GM10847 (cell line): ENCODE results near the gene ASB1.

Experiments
- POLR2A ChIP-seq: IDR thresholded peaks from 2 replicates; pipeline ENCODE4 v1.6.1; 2011; ENCODE audit not compliant: insufficient read length; ENCODE audit errors: extremely low read depth

Gene ASB1

DNA sequence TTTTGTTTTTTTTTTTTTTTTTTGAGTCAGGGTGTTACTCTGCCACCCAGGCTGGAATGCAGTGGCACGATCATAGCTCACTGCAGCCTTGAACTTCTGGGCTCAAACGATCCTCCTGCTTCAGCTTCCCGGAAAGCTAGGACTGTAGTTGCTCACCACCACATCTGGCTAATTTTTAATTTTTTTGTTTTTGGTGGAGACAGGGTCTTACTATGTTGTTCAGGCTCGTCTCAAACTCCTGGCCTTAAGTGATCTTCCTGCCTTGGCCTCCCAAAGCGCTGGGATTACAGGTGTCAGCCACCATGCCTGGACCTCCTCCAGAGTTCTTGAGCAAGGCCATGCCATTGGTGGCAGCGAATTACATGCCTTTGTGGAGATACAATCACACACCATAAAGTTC, 35.2 kb downstream of the ASB1 start:
- no peak for TF ChIP-seq POLR2A

DNA sequence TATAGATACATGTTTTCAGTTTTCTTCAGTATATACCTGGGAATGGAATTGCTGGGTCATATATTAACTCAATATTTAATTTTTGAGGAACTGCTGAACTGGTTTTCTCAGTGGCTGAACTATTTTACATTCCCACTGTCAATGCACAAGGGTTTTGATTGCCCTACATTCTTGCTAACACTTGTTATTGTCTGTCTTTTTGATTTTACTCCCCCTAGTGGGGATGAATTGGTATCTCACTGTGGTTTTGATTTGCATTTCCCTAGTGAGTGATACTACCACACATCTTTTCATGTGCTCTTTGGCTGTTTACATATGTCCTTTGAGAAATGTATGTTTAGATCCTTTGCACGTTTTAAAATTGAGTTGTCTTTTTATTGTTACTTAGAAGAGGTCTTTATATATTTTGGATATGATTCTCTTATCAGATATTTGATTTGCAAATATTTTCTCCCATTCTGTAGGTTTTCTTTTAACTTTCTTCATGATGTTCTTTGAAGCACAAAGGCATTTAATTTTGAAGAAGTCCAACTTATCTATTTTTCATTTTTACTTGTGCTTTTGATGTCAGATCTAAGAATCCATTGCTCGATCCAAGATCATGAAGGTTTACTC, 36.2 kb downstream of the ASB1 start:
- TF ChIP-seq POLR2A = no peak

DNA sequence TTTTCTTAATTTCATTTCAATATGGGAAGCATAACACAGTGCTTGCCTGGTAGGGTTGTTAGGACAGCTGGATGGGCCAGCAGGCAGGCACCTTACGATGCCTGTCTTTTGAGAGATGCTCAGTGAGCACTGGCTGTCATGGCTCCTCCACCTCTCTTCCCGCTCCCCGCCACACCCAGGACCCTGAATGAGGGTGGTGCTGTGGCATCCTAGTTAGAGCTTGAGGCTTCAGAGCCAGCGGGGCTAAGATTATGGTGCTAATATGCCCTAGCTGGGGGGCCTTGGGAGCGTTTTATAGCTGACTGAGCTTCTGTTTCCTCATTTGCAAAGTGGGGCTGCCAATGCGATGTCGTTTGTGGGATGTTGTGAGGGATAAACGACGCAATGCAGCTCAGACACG, 37.7 kb downstream of the ASB1 start:
- TF ChIP-seq POLR2A = no peak

DNA sequence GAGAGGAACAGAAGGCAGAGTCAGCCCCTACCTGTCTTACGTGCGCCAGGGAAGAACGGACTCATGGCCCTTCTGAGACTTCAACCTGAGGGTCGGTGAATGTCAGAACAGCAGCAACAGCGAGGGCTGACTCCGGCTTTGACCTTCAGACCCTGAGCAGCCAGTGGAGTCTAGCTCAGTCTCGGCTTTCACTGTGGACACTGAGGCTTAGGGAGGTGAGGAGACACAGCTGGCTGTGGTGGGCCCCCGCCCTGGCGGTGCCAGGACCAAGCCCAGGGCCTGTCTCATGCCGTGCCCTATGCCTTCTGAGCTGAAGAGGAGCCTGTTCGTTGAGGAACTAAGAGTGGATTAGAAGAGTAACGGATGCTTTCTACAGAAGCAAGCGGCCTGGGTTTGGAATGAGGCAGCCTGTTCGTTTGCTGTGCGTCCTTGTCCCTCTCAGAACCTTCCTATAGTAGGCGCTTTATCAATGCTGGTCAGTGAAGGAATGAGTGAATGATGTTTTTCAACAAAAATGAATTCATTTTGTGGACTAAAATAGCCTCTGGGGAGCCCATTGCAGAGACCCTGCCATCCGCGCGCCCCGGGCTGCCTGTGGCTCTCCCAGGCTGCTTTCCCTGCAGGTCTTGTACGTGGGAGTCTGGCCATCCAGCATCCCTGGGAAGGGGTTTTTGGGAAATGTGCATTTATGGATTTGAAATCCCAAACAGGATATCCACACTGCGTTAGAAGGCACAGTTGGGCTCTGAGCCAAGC, 38.9 kb downstream of the ASB1 start:
- TF ChIP-seq POLR2A = no peak

DNA sequence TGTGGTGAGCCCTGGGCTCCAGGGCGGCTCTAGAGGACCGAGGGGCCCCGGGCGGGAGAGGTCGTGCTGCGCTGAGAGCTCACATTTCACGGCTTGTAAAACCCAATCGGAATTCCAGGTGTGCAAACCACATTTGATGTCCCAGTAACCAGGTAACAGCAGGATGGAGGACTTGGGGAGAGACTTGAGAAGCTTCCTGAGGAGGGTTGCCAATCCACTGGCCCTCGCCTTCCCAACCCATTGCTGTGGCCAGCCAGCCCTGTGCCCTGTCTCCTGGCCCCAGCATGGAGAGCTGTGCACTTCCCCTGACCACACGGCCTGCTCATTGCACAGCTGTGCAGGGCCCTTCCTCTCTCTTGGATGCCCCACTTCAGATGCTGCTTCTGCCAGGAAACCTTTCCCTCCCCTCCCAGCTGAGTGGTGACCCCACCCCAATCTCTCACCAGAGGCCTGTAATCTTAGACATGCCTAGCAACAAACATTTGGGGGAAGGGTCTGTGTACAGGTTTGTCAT, 39.6 kb downstream of the ASB1 start:
- TF ChIP-seq POLR2A = no peak

DNA sequence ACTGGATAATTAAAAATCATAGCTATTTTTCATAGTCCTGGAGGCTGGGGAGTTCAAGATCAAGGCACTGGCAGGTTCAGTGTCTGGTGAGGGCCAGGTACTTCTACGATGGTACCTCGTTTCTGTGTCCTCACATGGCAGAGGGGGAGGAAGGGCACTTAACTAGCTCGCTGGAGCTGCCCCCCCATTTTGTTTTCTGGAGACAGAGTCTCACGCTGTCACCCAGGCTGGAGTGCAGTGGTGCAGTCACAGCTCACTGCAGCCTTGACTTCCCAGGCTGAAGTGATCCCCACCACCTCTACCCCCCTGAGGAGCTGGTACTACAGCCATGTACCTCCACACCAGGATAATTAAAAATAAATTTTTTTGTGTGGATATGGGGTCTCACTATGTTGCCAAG, 40.3 kb downstream of the ASB1 start:
- TF ChIP-seq POLR2A = no peak

DNA sequence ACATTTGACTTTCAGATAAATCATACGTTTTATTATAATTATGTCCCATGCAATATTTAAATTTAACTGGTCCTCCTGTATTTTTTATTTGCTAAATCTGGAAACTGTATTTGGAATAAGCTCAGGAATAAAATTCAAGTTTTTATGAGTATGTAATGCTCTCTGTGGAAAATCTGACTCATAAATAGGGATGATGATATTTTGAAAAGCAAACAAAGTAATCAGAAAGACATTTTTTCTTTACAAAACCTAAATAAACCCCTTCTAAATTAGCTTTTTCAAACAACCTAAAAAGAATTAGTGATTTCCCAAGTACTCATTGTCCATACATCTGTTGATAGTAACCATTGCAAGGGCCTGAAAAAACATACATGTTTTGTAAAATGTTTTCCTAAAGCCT, 41.1 kb downstream of the ASB1 start:
- no peak for TF ChIP-seq POLR2A

DNA sequence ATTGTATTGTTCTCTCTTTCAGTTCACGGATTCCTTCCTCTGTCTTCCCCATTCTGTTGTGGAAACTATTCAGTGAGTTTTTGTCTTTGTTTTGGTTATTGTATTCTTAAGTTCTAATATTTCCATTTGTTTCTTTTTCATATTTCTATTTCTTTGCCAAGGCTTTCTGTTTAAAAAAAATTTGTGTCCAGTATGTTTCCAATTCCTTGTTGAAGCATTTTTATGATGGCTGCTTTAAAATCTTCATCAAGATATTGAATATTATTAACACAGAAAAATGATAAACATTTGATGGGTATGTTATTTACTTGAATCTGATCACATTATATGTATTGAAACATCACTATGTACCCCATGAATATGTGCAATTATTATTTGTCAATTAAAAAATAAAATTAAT, 42.4 kb downstream of the ASB1 start:
- TF ChIP-seq POLR2A = no peak

DNA sequence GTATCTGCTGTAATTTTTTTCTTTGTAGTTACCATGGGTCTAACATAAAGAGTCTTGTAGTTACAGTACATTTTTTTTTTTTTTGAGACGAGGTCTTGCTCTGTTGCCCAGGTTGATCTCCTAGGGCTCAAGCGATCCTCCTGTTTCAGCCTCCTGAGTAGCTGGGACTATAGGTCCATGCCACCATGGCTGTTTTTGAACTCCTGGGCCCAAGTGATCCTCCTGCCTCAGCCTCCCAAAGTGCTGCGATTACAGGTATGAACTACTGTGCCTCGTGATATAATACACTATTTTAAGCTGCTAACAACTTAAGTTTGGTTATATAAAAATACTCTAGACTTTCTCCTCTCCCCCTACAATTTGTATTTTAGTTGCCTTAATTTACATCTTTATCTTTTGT, 46.3 kb downstream of the ASB1 start:
- TF ChIP-seq POLR2A = no peak

DNA sequence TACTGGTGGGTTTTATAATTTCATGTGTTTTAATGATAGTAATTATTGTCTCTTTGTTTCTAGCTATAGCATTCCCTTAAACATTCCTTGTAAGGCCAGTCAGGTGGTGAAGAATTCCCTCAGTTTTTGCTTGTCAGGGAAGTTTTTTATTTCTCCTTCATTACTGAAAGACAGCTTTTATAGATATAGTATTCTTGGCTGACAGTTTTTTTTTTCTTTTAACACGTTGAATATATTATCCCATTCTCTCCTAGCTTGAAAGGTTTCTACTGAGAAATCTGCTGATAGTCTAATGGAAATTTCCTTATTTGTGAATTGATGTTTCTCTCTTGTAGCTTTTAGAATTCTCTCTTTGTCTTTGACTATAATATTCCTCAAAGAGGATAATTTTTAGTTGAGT, 46.8 kb downstream of the ASB1 start:
- no peak for TF ChIP-seq POLR2A

DNA sequence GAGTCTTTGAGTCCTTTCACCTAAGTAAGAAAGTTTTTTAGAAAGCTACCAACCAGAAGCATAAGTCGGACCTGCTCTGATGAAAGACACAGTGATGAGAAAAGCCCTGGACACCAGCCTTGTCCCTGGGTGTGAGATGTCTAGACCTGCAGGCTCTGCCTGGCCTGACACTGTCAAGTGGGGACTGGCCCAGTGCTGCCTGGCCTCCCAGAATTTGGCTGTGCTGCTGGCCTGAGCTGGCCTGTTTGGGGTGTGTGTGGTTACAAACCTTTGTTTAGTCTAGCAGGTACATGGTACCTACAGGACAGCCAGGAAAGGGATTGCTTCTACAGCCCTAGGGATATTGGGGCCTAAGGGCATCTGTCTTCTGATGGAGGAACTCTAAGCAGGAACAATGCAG, 48.3 kb downstream of the ASB1 start:
- TF ChIP-seq POLR2A = no peak

DNA sequence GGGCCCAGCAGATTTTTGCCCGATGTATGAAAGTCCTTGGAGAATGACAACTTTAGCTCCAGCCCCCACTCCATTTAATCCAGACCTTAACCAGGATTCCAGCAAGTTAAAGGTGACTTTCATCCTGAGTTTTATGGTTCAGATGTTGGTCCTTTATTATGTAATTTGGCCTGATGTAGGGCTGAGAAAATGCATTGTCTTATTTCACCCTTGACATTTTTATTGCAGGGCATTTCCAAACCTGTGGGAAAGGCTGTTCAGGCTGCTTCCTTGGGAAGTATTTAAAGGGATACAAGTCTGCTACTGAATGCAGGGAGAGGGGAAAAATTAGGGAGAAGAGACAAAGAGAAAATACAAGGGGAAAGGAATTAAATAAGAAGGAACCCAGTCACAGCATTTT, 48.8 kb downstream of the ASB1 start:
- no peak for TF ChIP-seq POLR2A

DNA sequence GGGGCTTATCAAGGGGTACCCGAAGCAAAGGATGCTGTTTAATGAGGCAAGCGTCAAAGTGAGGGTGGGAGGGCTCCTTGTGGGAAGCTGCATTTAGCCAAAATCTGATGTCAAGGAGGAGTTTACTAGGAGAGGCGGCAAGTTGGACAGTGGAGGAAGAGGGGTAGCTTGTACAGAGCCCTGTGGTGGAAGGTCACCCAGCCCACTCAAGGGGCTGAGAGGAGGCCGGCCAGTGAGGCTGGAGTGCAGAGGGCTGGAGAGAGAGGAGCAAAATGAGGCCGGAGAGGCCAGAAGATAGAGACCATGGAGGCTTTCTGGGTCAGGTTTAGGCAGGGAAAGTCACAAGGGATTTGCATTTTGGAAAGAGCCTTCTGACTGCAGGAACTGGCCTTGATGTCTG, 49.5 kb downstream of the ASB1 start:
- no peak for TF ChIP-seq POLR2A

DNA sequence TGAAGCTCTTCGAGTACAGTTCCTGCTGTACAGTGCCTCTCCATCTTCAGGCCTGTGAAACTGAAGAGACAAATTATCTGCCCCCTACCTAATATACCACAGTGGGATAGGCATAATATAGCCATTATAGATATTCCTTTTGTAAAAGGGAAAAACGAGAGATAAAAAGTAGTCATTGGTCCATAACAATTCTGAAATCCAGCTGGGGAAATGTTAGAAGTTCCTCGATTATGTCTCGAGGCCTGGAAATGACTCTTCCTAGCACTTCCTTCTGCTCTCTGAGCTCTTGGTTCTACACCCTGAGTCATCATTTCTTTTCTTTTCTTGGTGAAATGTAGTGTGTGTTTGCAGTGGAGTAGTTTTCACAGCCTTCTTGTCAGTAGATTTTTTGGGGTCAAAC, 51.5 kb downstream of the ASB1 start:
- TF ChIP-seq POLR2A = no peak

DNA sequence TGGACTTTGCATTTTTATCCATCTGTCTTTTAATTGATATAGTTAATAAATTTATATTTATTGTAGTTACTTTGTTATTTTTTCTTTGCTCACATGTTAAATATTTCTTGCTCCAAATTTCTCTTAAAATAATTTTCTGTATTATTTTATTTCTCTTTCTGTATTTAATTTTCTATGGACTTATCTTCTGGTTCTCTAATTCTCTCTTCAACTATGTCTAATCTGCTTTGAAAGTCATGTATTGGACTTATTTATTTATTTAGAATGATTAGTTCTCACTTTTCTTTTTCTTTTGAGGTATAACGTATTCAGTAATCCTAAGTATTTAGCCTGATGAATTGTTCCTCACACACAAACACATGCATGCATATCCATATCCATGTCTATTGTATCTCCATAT, 53.1 kb downstream of the ASB1 start:
- no peak for TF ChIP-seq POLR2A

DNA sequence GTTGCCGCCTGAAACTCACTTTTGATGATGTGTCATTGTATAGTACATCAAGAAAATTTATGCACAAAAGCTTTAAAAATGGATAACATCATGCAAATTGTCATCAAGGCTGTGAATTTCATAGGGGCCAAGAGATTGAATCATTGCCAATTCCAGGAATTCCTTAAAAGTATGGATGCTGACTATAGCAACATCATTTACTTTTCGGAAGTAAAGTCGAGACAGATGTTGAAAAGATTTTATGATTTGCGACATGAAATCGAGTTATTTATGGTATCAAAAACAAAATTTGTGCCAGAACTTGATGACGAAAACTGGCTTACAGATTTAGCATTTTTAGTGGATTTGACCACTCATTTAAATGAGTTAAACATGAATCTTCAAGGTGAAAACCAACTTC, 56.3 kb downstream of the ASB1 start:
- TF ChIP-seq POLR2A = no peak

DNA sequence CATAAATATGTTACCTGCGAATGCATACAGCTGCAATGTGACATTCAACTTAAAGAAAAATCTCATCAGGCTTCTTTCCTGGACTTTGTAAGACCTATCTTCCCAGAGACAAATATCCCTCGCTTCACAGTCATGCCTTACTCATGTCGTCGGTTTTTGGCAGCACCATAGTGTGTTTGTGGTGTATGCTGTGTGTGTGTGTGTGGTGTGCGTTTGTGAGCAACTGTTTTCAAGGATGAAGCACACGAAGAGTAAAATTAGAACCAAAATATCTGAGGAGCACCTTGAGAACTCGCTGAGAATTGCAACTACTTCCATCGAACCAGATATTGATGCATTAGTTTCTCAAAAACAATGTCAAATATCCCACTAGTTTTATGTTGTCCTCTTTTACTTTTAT, 56.9 kb downstream of the ASB1 start:
- no peak for TF ChIP-seq POLR2A
